Stomach (tissue), 4 donors: ENCODE measurements around the gene PIK3CB.

ENCODE experiments used
- POLR2A ChIP-seq, 4 donors: fragments of 450-650 bp; IDR thresholded peaks; one replicate each; pipeline ENCODE4 v1.6.1; 2016; ENCODE audit warnings: antibody characterized with exemption in 4 of 4, control low read depth in 2 of 4, mild to moderate bottlenecking in 1 of 4, moderate library complexity in 1 of 4
- POLR2AphosphoS5 ChIP-seq, 3 donors: sonication (generic); formaldehyde crosslinking; IDR thresholded peaks; one replicate each; pipeline ENCODE4 v1.6.1; 2016; ENCODE audit warnings: antibody characterized with exemption in 3 of 3
- TF ChIP-seq, protein P1 (sequence below), 7 experiments: fragments of 450-650 bp in 4 of 7; fragments of 200-600 bp in 3 of 7; sonication (generic) in 3 of 7; IDR thresholded peaks; one replicate each; pipeline ENCODE4 v1.5.1; 2016 to 2019; ENCODE audit warnings: antibody characterized with exemption in 7 of 7, control low read depth in 2 of 7, mild to moderate bottlenecking in 1 of 7

DNA sequence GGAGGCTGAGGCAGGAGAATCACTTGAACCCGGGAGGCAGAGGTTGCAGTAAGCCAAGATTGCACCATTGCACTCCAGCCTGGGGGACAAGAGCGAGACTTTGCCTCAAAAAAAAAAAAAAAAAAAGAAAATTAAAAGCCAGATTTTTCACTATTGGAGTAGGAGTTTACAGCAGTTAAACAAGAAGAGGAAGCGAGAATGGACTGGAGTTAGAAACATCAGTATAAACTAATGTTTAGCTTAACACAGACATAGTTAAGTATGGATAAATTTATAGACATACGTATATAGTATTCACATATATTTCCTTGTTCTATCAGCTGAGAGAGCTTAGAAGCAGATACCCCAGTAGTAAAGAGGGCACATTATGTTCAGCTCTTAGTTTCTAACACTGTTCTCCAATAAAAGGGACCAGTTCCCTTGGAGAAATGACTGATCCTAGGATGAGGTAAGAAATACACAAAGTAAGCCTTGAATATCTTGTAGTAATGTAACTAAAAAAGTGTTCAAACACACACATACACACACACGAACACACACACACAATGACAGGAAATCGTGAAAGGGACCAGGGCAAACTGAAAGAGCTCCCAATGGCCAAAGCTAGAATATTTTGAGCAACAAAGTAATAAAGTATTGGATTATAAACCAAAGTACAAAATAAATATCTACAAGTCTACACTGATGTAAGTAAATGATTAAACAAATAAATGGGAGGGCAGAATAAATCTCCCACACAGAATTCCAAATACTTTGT lies 25.1 kb downstream of the PIK3CB start:
- no peak for TF ChIP-seq POLR2AphosphoS5 (IDR thresholded peaks at IDR 0.05)
- TF ChIP-seq, protein P1, sequence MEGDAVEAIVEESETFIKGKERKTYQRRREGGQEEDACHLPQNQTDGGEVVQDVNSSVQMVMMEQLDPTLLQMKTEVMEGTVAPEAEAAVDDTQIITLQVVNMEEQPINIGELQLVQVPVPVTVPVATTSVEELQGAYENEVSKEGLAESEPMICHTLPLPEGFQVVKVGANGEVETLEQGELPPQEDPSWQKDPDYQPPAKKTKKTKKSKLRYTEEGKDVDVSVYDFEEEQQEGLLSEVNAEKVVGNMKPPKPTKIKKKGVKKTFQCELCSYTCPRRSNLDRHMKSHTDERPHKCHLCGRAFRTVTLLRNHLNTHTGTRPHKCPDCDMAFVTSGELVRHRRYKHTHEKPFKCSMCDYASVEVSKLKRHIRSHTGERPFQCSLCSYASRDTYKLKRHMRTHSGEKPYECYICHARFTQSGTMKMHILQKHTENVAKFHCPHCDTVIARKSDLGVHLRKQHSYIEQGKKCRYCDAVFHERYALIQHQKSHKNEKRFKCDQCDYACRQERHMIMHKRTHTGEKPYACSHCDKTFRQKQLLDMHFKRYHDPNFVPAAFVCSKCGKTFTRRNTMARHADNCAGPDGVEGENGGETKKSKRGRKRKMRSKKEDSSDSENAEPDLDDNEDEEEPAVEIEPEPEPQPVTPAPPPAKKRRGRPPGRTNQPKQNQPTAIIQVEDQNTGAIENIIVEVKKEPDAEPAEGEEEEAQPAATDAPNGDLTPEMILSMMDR (IDR thresholded peaks at IDR 0.05): no peak
- TF ChIP-seq POLR2A (IDR thresholded peaks at IDR 0.05): no peak
